ENCODE data around the gene KRTAP17-1.

DNA sequence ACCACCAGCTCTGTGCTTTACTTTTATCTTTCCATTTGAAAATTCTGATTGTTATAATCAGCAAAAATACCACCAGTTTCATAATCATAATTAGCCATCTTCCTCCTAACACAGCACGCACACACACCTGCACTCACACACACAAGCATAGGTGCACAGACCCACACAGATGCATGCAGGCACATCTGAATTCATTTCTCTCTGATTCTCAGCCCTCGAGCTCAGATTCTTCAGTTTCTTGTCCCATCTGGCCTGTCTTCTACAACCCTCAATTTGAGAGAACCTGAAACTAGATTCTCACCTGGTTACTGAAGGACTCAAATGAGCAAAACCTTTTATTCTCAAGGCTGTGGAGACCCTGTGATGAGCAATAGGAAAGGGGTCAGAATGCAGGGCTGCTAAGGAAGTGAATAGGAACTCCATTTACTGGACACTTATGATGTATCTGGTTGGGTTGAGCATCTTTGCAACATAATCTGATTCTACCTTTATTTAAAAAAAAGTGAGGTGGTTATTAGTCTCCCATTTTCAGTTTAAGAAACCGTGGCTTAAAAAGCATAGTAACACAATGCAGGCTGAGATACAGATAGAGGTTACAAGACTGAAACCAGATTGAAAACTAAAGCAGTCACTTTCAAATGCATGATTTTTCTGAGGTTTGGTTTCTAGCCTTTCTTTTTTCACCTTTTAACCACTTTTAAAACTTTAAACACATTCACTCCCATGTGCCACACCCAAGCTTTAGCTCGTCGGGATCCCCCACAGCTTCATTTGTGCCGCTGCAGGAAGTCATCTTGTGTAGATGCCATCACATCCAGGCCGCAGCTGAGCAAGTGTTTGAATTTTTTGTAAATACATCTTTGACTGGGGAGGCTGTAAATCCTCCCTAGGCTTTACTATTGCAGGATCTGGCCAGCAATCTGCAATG lies 25.7 kb upstream of the KRTAP17-1 start:
- TF ChIP-seq TAF1 (IDR thresholded peaks at IDR 0.05; ENCODE audit: borderline replicate concordance, low read depth, low read length) = no peak
- no peak for TF ChIP-seq POLR2AphosphoS5 (IDR thresholded peaks at IDR 0.05; ENCODE audit: low read depth, low read length)
- TF ChIP-seq POLR2A (IDR thresholded peaks at IDR 0.05; ENCODE audit: low read depth, low read length) = no peak
